IMR-90 (cell line): ENCODE measurements around the gene FOXS1. TPM values are rescaled to one million over a fixed set of nuclear protein-coding genes. Genes with fewer than 3 reads are reported as not detected.

Source experiments
- ATAC-seq: fragments of 200-7000 bp; cut with Tn5 transposase; 2 replicates; pipeline ENCODE4 v1.9.1; 2020; ENCODE audit warnings: low read depth, mild to moderate bottlenecking, moderate library complexity
- BruUV-seq: library from RNA; stranded (reverse); fragments of 400-500 nt; replicated peaks from 2 replicates; lab custom pipeline; 2021; lab: Mats Ljungman, UMichigan
- CTCF ChIA-PET: fragments of 300-600 bp; formaldehyde crosslinking; extraction: SDS; loops from one replicate; lab custom pipeline; 2021; ENCODE audit warnings: antibody characterized with exemption; lab: Yijun Ruan, JAX
- POLR2A ChIA-PET: fragments of 300-600 bp; sonication (Branson Sonifier 250); formaldehyde crosslinking; loops from one replicate; lab custom pipeline; 2022; ENCODE audit warnings: antibody characterized with exemption; ENCODE audit not compliant: unreplicated experiment; lab: Charles Lee
- DNase-seq: peaks from one replicate; pipeline ENCODE4 v3.0.0; 2013
- H2AFZ ChIP-seq: replicated peaks from 2 replicates; pipeline ENCODE3; 2013; ENCODE audit warnings: low read length, mild to moderate bottlenecking; ENCODE audit not compliant: poor library complexity
- H2AK5ac ChIP-seq: 2 replicates; pipeline ENCODE4 v1.6.1; 2013; ENCODE audit warnings: low read depth, low read length, inconsistent platforms
- H2AK9ac ChIP-seq: replicated peaks from 2 replicates; pipeline ENCODE3; 2013; ENCODE audit warnings: mild to moderate bottlenecking, low read depth, low read length, moderate library complexity; ENCODE audit not compliant: poor library complexity
- H2BK120ac ChIP-seq: 2 replicates; pipeline ENCODE4 v1.6.1; 2013; ENCODE audit warnings: low read depth, low read length, inconsistent platforms
- H2BK15ac ChIP-seq: 3 replicates; pipeline ENCODE4 v1.6.1; 2013; ENCODE audit warnings: low read depth, low read length, inconsistent platforms
- H2BK20ac ChIP-seq: 2 replicates; pipeline ENCODE4 v1.6.1; 2013; ENCODE audit warnings: low read depth, mild to moderate bottlenecking, inconsistent platforms, low read length, moderate library complexity
- H2BK5ac ChIP-seq: 2 replicates; pipeline ENCODE4 v1.6.1; 2013; ENCODE audit warnings: mild to moderate bottlenecking, low read depth, low read length, inconsistent platforms; ENCODE audit not compliant: poor library complexity, severe bottlenecking
- H3K14ac ChIP-seq: replicated peaks from 2 replicates; pipeline ENCODE4 v1.6.1; 2013; ENCODE audit warnings: low read depth, low read length, inconsistent platforms
- H3K18ac ChIP-seq: 2 replicates; pipeline ENCODE4 v1.6.1; 2013; ENCODE audit warnings: low read depth, low read length, control low read depth
- H3K23ac ChIP-seq: 2 replicates; pipeline ENCODE4 v1.6.1; 2013; ENCODE audit warnings: low read depth, low read length, inconsistent platforms
- H3K27ac ChIP-seq: 2 replicates; pipeline ENCODE4 v1.5.1; 2013; ENCODE audit warnings: mild to moderate bottlenecking, control low read depth, low read length; ENCODE audit not compliant: insufficient read depth
- H3K27me3 ChIP-seq: 2 replicates; pipeline ENCODE4 v1.6.1; 2013; ENCODE audit warnings: low read length; ENCODE audit not compliant: control insufficient read depth, insufficient read depth
- H3K36me3 ChIP-seq: 2 replicates; pipeline ENCODE4 v1.6.1; 2013; ENCODE audit warnings: low read length, mixed read lengths; ENCODE audit not compliant: control insufficient read depth, insufficient read depth
- H3K4ac ChIP-seq: 2 replicates; pipeline ENCODE4 v1.6.1; 2013; ENCODE audit warnings: low read depth, low read length, inconsistent platforms
- H3K4me1 ChIP-seq: 2 replicates; pipeline ENCODE4 v1.6.1; 2013; ENCODE audit warnings: low read length, mixed read lengths; ENCODE audit not compliant: control insufficient read depth, insufficient read depth
- H3K4me2 ChIP-seq: 2 replicates; pipeline ENCODE4 v1.6.1; 2013; ENCODE audit warnings: low read depth, mild to moderate bottlenecking, control low read depth, low read length, moderate library complexity
- H3K4me3 ChIP-seq: 2 replicates; pipeline ENCODE4 v1.5.1; 2013; ENCODE audit warnings: low read depth, mild to moderate bottlenecking, control low read depth, low read length, moderate library complexity; ENCODE audit not compliant: insufficient read depth
- H3K56ac ChIP-seq: 2 replicates; pipeline ENCODE4 v1.6.1; 2013; ENCODE audit warnings: low read length, inconsistent platforms; ENCODE audit not compliant: insufficient read depth; ENCODE audit errors: extremely low read depth
- H3K79me1 ChIP-seq, 2 experiments: 2 replicates each; pipeline ENCODE4 v1.6.1; 2013; ENCODE audit warnings: low read length in 2 of 2, inconsistent platforms in 1 of 2, low read depth in 1 of 2
- H3K9ac ChIP-seq: 2 replicates; pipeline ENCODE4 v1.6.1; 2013; ENCODE audit warnings: low read depth, low read length, control low read depth
- H3K9me1 ChIP-seq: 2 replicates; pipeline ENCODE4 v1.6.1; 2013; ENCODE audit warnings: low read length, inconsistent platforms; ENCODE audit not compliant: insufficient read depth
- H3K9me3 ChIP-seq: 2 replicates; pipeline ENCODE4 v1.6.1; 2013; ENCODE audit warnings: low read length; ENCODE audit not compliant: control insufficient read depth, insufficient read depth
- H4K20me1 ChIP-seq: 2 replicates; pipeline ENCODE4 v1.6.1; 2013; ENCODE audit warnings: low read length, inconsistent platforms; ENCODE audit not compliant: insufficient read depth
- H4K5ac ChIP-seq: 2 replicates; pipeline ENCODE4 v1.6.1; 2013; ENCODE audit warnings: mild to moderate bottlenecking, low read depth, low read length, control low read depth
- H4K8ac ChIP-seq, 2 experiments: 2 replicates each; pipeline ENCODE4 v1.6.1; 2013; ENCODE audit warnings: low read depth in 2 of 2, low read length in 2 of 2, control low read depth in 1 of 2, inconsistent platforms in 1 of 2
- H4K91ac ChIP-seq: 2 replicates; pipeline ENCODE4 v1.6.1; 2013; ENCODE audit warnings: low read depth, low read length, inconsistent platforms; ENCODE audit not compliant: insufficient read depth
- BHLHE40 ChIP-seq: fragments of 150-350 bp; IDR thresholded peaks from 2 replicates; pipeline ENCODE4 v1.6.1; 2016; ENCODE audit warnings: mild to moderate bottlenecking, low read depth, low read length
- FOS ChIP-seq: fragments of 150-350 bp; IDR thresholded peaks from 2 replicates; pipeline ENCODE4 v1.6.1; 2016; ENCODE audit warnings: low read depth, low read length
- MAZ ChIP-seq: IDR thresholded peaks from 2 replicates; pipeline ENCODE4 v1.6.1; 2012; ENCODE audit warnings: low read depth, mild to moderate bottlenecking, low read length, improper control_type of control experiment, moderate library complexity, borderline replicate concordance
- MXI1 ChIP-seq: IDR thresholded peaks from 2 replicates; pipeline ENCODE4 v1.6.1; 2012; ENCODE audit warnings: low read depth, mild to moderate bottlenecking, low read length, moderate library complexity, borderline replicate concordance
- POLR2A ChIP-seq: IDR thresholded peaks from 2 replicates; pipeline ENCODE4 v1.6.1; 2012; ENCODE audit warnings: mild to moderate bottlenecking, low read depth, low read length
- RAD21 ChIP-seq: IDR thresholded peaks from 2 replicates; pipeline ENCODE4 v1.6.1; 2012; ENCODE audit warnings: low read length, improper control_type of control experiment
- RCOR1 ChIP-seq: IDR thresholded peaks from 2 replicates; pipeline ENCODE4 v1.6.1; 2012; ENCODE audit warnings: mild to moderate bottlenecking, low read length, improper control_type of control experiment; ENCODE audit not compliant: insufficient replicate concordance
- RFX5 ChIP-seq: IDR thresholded peaks from 2 replicates; pipeline ENCODE4 v1.8.0; 2012; ENCODE audit warnings: low read depth, mild to moderate bottlenecking, low read length, moderate library complexity
- USF2 ChIP-seq: fragments of 150-350 bp; IDR thresholded peaks from 2 replicates; pipeline ENCODE4 v1.6.1; 2017; ENCODE audit warnings: mild to moderate bottlenecking, antibody characterized with exemption, low read length, low read depth
- WGBS, 2 experiments: methylation state at CpG; one replicate each; pipeline versions ENCODE4 v1.1.5 to v1.1.7; 2013; ENCODE audit warnings: missing lambda C conversion rate in 2 of 2; ENCODE audit not compliant: insufficient read length in 1 of 2; ENCODE audit errors: extremely low coverage in 2 of 2; 5-methylcytosine and 5-hydroxymethylcytosine counted together
- dilution Hi-C: fragments of 300-500 bp; cut with HindIII; formaldehyde crosslinking; loops from one replicate; pipeline ENCODE4 v1.14.3; 2018; ENCODE audit warnings: low sequenced_read_pairs; ENCODE audit not compliant: unreplicated experiment
- in situ Hi-C: fragments of 300-500 bp; cut with MboI; formaldehyde crosslinking; loops from 3 replicates; pipeline ENCODE4 v1.14.3; 2019; ENCODE audit warnings: low sequenced_read_pairs, inconsistent platforms, mixed read lengths
- intact Hi-C: fragments of 100-400 bp; cut with micrococcal nuclease; formaldehyde crosslinking; loops from 2 replicates; pipeline ENCODE4 v1.10.0; 2022
- polyA plus RNA-seq, 3 experiments: library from polyadenylated mRNA; depleted of rRNA; stranded (reverse); fragments of >200 nt; gene quantifications; 2 replicates each; pipeline ENCODE4 v1.2.3, GENCODE V29; 2012; ENCODE audit warnings: low replicate concordance in 1 of 3
- total RNA-seq: library from RNA; depleted of rRNA; stranded (reverse); fragments of >200 nt; gene quantifications from 2 replicates; pipeline ENCODE4 v1.2.3, GENCODE V29; 2012
- TF ChIP-seq, protein P1 (sequence below): conservative IDR thresholded peaks from 2 replicates; pipeline ENCODE4 v1.5.1; 2012; ENCODE audit warnings: mild to moderate bottlenecking, low read depth, low read length, improper control_type of control experiment
- TF ChIP-seq, protein P2 (sequence below): fragments of 150-350 bp; IDR thresholded peaks from 2 replicates; pipeline ENCODE4 v1.6.1; 2016; ENCODE audit warnings: low read depth, mild to moderate bottlenecking, low read length, moderate library complexity, borderline replicate concordance

Gene FOXS1
- total and polyA plus RNA-seq, 2 of the 4 experiments (the other 2 are of a cell fraction), result not detected

DNA sequence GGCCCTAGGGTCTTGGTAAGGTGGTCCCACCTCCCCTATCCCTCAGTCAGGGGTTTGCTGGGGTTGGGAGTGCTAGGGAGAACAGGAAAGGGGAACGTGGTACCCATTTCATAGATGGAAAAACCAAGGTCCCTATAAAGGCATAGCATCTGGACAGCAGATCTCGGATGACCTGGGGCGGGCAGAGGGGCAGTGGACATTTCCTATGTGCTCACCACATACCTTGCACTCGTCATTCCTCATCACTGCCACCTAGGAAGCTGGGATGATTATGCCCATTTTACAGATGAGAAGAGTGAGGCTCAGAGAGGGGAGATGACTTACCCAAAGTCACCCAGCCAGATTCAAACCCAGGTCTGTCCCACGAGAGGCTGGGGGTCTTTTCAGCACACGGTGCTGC lies 14.2 kb downstream of the FOXS1 start:
- intact Hi-C loops, result no loop called here
- DNase-seq, result no peak
- H3K18ac ChIP-seq, result no peak overlapping the region
- BruUV-seq, result no TSS peak
- H3K27ac ChIP-seq, result no peak overlapping the region
- H4K5ac ChIP-seq, result no peak overlapping the region
- H2AFZ ChIP-seq, result no peak overlapping the region
- no peak for ATAC-seq
- H2AK5ac ChIP-seq, result no peak overlapping the region
- TF ChIP-seq, protein P1, sequence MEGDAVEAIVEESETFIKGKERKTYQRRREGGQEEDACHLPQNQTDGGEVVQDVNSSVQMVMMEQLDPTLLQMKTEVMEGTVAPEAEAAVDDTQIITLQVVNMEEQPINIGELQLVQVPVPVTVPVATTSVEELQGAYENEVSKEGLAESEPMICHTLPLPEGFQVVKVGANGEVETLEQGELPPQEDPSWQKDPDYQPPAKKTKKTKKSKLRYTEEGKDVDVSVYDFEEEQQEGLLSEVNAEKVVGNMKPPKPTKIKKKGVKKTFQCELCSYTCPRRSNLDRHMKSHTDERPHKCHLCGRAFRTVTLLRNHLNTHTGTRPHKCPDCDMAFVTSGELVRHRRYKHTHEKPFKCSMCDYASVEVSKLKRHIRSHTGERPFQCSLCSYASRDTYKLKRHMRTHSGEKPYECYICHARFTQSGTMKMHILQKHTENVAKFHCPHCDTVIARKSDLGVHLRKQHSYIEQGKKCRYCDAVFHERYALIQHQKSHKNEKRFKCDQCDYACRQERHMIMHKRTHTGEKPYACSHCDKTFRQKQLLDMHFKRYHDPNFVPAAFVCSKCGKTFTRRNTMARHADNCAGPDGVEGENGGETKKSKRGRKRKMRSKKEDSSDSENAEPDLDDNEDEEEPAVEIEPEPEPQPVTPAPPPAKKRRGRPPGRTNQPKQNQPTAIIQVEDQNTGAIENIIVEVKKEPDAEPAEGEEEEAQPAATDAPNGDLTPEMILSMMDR, result no peak
- no peak for TF ChIP-seq MAZ
- no peak for TF ChIP-seq FOS
- TF ChIP-seq BHLHE40, result no peak
- TF ChIP-seq, protein P2, sequence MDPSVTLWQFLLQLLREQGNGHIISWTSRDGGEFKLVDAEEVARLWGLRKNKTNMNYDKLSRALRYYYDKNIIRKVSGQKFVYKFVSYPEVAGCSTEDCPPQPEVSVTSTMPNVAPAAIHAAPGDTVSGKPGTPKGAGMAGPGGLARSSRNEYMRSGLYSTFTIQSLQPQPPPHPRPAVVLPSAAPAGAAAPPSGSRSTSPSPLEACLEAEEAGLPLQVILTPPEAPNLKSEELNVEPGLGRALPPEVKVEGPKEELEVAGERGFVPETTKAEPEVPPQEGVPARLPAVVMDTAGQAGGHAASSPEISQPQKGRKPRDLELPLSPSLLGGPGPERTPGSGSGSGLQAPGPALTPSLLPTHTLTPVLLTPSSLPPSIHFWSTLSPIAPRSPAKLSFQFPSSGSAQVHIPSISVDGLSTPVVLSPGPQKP, result no peak
- no peak for TF ChIP-seq USF2
- no peak for TF ChIP-seq RFX5
- TF ChIP-seq POLR2A, result no peak
- TF ChIP-seq MXI1, result no peak
- TF ChIP-seq RCOR1, result no peak
- TF ChIP-seq RAD21, result no peak
- H3K56ac ChIP-seq, result no peak overlapping the region
- WGBS, 2 experiments, result 100% methylated on average over 1 of the region's 6 CpGs; no CpG with 5 or more reads in 1 of the 2 experiments
- no peak overlapping the region for H2BK20ac ChIP-seq
- H2BK120ac ChIP-seq, result no peak overlapping the region
- no peak overlapping the region for H2AK9ac ChIP-seq
- no peaks in the 10 kb centered on the region for H3K9me3 ChIP-seq
- peaks cover 9% of the 10 kb centered on the region for H3K9me1 ChIP-seq
- ChIA-PET CTCF (interaction anchor here (1.3 kb wide), 1 partner anchor 15 kb away, joined by 4 read pairs; no protein-coding TSS in a partner anchor), POLR2A (no interaction called here)
- H3K4me1 ChIP-seq, result peaks cover 5% of the 10 kb centered on the region
- no peak overlapping the region for H3K4me3 ChIP-seq
- dilution Hi-C loops, result no loop called here
- no peaks in the 10 kb centered on the region for H3K79me1 ChIP-seq
- H3K27me3 ChIP-seq, result peaks cover 8% of the 10 kb centered on the region
- no peaks in the 10 kb centered on the region for H3K36me3 ChIP-seq
- no peak overlapping the region for H3K9ac ChIP-seq
- no peak overlapping the region for H3K4ac ChIP-seq
- H2BK15ac ChIP-seq, result no peak overlapping the region
- H3K14ac ChIP-seq, result no peak overlapping the region
- H3K23ac ChIP-seq, result no peak overlapping the region
- H3K4me2 ChIP-seq, result no peak overlapping the region
- no peak overlapping the region for H4K8ac ChIP-seq
- in situ Hi-C loops, result loop anchor here (25.0 kb wide), 2 partner anchors 656 to 831 kb away; partner anchors contain the start of gene C20orf203
- H4K20me1 ChIP-seq, result peaks cover 12% of the 10 kb centered on the region
- H4K91ac ChIP-seq, result no peak overlapping the region
- H2BK5ac ChIP-seq, result no peak overlapping the region
